ENCODE results near the gene TBX21.

TBX21 gene, protein sequence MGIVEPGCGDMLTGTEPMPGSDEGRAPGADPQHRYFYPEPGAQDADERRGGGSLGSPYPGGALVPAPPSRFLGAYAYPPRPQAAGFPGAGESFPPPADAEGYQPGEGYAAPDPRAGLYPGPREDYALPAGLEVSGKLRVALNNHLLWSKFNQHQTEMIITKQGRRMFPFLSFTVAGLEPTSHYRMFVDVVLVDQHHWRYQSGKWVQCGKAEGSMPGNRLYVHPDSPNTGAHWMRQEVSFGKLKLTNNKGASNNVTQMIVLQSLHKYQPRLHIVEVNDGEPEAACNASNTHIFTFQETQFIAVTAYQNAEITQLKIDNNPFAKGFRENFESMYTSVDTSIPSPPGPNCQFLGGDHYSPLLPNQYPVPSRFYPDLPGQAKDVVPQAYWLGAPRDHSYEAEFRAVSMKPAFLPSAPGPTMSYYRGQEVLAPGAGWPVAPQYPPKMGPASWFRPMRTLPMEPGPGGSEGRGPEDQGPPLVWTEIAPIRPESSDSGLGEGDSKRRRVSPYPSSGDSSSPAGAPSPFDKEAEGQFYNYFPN

GRCh38 chr17:47733047-47733673 lies at the start of gene TBX21:
TBX21 (plus strand) TSS chr17:47733236; CDS start chr17:47733455, 219 bp downstream.
- peak in 7 of 51 donors; percentile 7 to 32 (median 23) for DNase-seq

DNA sequence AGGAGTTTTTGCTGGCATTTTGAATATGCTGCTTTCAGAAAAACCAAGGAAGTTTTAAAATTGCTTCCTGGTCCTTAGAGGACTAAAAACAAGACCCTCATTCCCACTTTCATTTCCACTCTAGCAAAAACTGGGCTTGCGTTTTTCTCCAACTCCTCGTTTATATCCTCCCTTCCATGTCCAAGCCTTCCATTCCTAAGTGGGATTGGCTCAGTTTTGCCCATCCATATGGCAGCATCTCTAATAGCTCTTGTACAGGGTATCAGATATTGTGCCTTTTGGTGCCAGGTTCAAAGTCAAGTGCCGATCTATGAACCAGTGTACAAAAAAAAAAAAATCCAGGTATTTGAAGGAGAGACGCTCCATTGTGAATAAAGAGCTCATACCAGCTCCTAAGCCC lies 49.0 kb upstream of the TBX21 start:
- no peak for DNase-seq

- no peak for DNase-seq
Observed at GRCh38 chr17:47684535-47685193, 48.4 kb upstream of the TBX21 start.

DNA sequence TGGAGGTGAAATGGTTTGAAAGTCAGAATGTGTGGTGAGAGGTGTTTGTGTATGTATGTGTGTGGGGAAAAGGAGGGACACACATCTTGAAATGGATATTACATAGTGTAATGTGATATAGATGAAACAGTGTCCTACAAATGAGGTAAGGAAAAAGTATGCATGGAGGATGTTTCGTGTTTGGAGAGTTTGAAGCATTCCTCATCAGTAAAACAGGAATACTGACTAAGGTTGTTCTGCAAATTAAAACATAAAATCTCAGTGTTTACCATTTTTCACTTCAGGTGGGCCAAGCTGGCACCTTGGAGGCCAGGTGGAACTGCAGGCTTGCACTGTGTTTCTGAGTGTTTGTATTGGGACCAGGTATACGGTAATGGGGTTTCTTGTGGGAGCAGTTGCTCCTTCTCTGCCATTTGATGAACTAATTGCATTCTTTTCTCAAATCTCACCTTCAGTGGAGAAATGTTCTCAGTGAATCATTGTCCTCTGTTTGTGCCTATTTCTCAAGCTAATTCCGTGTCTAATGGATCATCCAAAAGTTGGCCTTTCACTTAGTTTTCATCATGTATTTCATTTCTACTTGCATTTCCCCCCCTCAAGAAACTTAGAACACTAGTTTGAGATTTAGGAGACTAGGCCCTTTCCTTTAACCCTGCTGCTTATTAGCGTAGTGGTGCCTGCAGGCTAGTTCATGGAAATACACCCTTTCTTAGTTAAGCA lies 47.3 kb upstream of the TBX21 start:
- no peak for DNase-seq

DNA sequence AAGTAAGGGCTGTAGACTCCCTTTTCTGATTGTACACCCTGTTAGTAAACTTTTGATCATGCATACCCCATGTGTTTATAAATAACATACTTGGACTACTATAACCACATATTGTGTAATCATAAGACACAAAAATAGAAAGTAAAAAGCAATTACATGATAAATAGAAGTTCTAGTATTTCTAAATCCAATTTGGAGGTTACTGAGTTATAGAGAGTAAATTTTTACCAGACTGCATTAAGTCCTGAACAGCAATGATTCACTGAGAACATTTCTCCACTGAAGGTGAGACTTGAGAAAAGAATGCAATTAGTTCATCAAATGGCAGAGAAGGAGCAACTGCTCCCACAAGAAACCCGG lies 46.8 kb upstream of the TBX21 start:
- no peak for DNase-seq

- DNase-seq: no peak
Observed at GRCh38 chr17:47686664-47687327, 46.2 kb upstream of the TBX21 start.

DNA sequence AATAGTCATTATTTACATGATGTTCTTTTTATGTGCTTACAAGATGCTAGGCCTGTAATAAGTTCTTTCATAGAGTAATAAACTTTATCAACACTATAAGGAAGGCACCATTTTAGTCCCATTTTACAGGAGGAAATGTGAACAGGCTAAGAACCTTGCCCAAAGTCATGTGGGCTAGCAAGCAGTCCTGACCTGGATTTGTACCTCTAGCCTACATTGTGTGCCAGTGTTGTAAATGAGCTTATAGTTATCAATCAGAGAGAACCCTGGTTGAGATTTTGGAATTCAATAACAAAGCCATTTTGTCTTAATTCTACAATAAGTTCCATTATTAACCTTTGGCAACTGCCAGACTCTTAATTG lies 45.7 kb upstream of the TBX21 start:
- DNase-seq: no peak

GRCh38 chr17:47687748-47688147 lies 45.3 kb upstream of the TBX21 start:
- peak in 9 of 51 donors; percentile 6 to 45 (median 22) for DNase-seq

DNA sequence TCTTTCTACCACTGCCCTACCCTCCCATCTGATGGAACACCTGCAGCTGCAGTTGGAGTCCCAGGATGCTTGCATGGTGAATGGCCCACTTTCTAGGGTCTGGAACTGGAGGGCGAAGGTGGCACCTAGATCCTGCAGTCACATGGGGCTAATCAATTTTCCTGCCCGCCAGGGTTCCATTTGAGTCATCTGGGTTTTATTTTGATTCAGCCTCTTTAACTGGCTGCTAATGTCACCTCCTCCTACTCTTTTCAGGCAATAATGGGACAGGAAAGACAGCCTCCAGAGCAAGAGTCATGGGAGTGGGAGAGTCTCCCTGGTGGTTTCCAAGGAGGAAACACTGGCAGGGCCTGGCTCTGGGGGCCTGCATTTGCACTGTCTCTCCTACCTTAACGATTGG lies 42.9 kb upstream of the TBX21 start:
- no peak for DNase-seq

DNA sequence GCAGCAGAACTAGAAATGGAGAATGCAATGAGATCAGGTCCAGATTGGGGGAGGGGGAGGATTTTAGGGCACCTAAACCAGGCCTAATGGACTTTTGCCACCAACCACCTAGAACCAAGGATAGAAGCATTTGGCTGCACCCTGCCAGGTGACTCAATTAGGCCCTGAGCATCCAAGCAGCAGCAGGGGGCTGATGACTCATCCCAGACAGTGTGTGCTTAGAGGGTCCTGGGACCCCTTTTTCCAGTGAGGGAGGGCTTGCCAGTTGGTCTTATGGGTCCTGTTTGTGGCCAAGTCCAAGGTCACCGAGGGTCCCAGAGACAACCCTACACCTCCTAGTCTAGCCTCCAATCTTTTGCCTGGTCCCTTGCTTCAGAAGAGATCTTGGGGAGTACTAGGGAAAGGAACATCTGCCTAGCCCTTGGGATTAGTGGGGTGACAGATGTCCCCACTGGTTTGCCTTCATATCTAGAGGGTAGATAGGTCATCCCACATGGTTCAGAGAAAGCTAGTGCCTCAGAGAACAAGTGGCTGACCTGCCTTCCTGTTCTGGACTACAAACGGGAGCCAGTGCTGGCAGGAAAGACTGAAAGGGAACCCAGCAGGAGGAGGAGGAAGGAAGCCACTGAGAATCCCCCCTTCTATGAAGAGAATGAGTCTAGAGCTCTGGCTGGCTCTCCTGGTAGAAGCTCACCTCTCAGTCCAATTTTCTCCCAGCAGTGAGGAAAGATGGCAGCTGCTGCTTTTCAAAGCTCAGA lies 40.7 kb upstream of the TBX21 start:
- no peak for DNase-seq

GRCh38 chr17:47692895-47693730 lies 39.9 kb upstream of the TBX21 start:
- DNase-seq: no peak

DNA sequence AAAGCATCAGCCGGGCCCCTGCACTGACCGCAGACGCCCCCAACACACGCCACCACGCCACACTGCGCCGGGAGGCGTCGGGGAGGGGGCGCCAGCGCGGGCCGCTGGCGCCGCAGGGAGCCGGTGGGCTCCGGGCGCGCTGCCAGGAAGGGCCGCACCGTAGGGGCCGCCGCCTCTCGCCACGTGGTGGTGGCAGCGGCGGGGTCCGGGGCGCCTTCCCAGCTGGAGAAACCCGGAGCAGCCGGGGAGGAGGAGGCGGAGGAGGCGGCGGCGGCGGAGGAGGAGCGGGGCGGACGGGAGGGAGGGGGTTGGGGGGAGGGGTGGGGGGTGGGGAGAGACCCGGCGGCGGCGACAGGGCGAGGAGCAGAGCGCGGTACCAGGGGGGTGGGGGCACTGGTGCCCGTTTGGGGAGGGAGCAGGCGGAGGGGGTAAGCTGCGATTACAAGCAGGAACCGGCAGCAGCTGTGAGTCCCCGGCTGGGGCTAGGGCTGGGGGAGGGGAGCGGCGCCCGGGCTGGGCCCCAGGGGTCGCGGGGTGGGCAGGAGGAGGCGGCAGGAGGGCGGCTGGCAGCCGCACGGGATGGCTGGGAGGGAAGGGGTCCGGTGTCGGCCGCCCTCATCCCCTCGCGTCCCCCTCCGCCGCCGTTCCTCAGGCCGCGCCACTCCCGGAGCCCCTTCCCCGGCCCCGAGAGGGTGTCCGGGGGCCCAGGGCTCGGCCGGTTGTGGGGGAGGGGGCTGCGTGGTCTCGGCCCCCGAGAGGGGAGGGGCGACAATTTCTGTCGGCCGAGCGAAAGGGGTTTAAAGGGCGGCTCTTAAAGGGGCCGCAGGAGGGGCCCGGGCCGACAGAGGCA lies 39.1 kb upstream of the TBX21 start, which contains the start of gene TBKBP1:
TBKBP1 (plus strand) TSS at position 431 of the 850 bp plus-strand sequence. CDS start 1,952 bp downstream, outside the sequence.
- peak in 26 of 51 donors; percentile 14 to 76 (median 48) for DNase-seq

GRCh38 chr17:47694581-47695428 lies 38.2 kb upstream of the TBX21 start:
- peak in 33 of 51 donors; percentile 13 to 77 (median 48) for DNase-seq

DNA sequence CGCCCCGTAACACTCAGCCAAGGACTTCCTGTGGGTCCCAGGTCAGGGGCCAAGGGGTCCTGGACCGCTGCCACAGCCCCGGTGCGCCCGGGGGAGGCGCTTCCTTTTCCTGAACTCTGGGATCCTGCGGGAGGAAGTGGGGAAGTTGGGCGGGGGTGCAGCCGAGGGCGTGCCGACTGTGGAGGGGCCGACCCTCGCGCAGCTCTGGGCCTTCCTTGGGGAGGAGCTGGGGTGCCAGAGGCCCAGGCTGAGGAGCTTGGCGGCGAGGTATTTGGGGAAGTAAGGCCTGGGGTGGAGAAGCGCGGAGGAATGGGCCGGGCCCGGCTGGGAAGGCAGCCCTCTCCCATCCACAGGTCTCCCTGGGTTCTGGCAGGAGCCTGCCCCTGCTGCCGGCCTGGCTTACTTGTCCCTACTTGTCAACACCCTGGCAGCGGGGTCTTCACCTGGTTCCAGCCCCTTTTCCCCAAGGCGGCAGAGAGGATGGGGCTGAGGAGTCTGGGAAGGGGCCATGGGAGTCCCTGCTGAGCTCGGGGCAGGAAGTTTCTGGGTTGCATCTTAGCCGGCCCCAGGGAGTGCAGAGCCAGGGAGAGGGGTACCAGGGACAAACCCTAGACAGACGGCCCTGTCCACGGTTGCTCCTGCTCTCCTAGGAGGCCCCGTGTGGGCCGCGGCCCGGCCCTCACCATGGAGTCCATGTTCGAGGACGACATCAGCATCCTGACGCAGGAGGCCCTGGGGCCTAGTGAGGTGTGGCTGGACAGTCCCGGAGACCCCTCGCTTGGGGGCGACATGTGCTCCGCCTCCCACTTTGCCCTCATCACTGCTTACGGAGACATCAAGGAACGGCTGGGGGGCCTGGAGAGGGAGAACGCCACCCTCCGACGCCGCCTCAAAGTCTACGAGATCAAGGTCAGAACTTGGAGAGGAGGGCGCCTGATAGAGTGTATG lies 37.3 kb upstream of the TBX21 start:
- peak in 3 of 51 donors; percentile 22 to 30 (median 25) for DNase-seq

GRCh38 chr17:47696717-47697642 lies 36.1 kb upstream of the TBX21 start:
- no peak for DNase-seq

All from hypothalamus (tissue), 51 donors.